B cell (primary cell): ENCODE data around the gene RPS18.

Experiments
- EZH2 ChIP-seq: IDR thresholded peaks from 2 replicates; pipeline ENCODE4 v1.6.1; 2012; ENCODE audit warnings: borderline replicate concordance, low read depth, mild to moderate bottlenecking, moderate library complexity, low read length; ENCODE audit not compliant: insufficient read depth, poor library complexity, severe bottlenecking
- TF ChIP-seq, protein P1 (sequence below): fragments of 200-600 bp; IDR thresholded peaks from one replicate; pipeline ENCODE4 v1.8.0; 2022; ENCODE audit warnings: antibody characterized with exemption, mild to moderate bottlenecking

DNA sequence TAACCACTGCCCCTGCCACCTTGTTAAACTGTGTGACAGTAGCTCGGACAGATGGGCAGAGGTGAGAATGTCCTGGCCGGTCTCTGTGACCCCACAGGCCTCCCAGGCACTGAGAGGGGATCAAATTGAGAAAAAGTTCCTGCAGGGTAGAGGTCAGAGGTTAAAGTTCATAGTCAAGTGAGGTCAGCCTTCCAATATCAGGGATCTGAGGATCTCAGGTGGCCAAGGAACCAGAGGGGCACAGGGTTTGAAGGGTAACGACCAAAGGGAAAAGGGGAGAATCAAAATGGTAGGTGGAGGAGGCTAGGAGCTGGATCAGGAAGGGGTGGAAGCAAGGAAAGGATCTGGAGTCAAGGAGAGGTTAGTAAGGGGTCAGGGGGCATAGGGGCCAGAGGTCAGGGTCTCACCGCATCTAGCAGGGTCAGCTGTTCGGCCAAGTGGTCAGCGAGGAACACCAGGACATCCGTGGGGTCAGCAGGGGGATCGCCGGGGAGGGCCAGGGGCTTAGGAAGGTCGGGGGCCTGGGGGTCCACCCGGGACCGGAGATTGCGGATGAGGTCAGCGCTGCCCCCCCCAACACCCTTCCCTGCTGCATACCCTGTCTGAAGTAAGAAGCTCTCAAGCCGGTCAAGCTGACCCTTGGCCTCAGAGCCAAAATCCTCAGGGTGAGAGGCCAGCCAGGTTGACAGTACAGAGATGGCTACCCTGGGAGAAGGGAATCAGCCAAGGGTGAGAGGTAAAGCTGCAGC, 23.9 kb downstream of the RPS18 start:
- TF ChIP-seq, protein P1, sequence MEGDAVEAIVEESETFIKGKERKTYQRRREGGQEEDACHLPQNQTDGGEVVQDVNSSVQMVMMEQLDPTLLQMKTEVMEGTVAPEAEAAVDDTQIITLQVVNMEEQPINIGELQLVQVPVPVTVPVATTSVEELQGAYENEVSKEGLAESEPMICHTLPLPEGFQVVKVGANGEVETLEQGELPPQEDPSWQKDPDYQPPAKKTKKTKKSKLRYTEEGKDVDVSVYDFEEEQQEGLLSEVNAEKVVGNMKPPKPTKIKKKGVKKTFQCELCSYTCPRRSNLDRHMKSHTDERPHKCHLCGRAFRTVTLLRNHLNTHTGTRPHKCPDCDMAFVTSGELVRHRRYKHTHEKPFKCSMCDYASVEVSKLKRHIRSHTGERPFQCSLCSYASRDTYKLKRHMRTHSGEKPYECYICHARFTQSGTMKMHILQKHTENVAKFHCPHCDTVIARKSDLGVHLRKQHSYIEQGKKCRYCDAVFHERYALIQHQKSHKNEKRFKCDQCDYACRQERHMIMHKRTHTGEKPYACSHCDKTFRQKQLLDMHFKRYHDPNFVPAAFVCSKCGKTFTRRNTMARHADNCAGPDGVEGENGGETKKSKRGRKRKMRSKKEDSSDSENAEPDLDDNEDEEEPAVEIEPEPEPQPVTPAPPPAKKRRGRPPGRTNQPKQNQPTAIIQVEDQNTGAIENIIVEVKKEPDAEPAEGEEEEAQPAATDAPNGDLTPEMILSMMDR, result no peak
- TF ChIP-seq EZH2, result no peak
